NT2/D1 (cell line): ENCODE measurements around the gene BMP6.

ENCODE experiments used
- SUZ12 ChIP-seq: IDR thresholded peaks from 2 replicates; pipeline ENCODE4 v1.6.1; 2011; ENCODE audit not compliant: insufficient read length, insufficient read depth; ENCODE audit errors: extremely low read depth
- YY1 ChIP-seq: IDR thresholded peaks from 2 replicates; pipeline ENCODE4 v1.6.1; 2011; ENCODE audit not compliant: insufficient read length, insufficient read depth
- ZNF274 ChIP-seq: IDR thresholded peaks from 2 replicates; pipeline ENCODE4 v1.6.1; 2011; ENCODE audit warnings: mild to moderate bottlenecking, low read depth, low read length

DNA sequence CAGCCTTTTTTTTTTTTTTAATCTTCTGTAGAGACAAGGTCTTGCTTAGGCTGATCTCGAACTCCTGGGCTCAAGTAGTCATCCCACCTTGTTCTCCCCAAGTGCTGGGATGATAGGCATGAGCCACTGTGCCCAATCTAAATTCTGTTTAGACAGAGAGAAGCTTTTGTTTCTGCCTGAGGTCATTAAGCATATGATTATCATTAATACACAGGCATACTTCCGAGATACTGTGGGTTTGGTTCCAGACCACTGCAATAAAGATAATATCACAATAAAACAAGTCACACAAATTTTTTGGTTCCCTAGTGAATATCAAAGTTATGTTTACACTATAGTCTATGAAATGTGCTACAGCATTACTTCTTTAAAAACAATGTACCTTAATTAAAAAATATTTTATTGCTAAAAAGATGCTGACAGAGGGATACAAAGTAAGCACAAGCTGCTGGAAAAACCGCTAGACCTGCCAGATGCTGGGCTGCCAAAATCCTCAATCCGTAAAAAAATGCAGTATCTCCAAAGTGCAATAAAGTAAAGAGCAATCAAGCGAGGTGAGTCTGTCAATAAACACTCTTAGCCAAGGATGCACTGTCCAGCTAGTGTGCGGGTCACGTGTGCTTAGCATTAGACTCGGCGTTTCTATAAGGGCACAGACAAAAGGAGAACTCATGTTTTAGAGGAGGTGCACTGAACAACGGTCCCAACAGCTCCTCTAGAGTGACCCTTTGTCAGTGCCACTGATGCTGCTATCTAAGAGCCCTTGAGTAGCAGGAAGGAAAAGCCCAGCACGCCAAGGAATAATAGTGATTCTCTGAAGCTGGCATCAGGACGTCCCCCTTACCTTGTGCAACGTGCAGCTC lies 168.6 kb downstream of the BMP6 start:
- TF ChIP-seq YY1 (no peak), SUZ12 (no peak), ZNF274 (no peak)
